HCT116 (cell line): ENCODE data around the gene SLC24A3. TPM values are rescaled to one million over a fixed set of nuclear protein-coding genes. Genes with fewer than 3 reads are reported as not detected.

Experiments used
- ATAC-seq: fragments of 200-7000 bp; cut with Tn5 transposase; 2 replicates; pipeline ENCODE4 v1.9.1; 2020; ENCODE audit warnings: mild to moderate bottlenecking, moderate library complexity
- BruUV-seq: library from RNA; stranded (reverse); fragments of 400-500 nt; replicated peaks from 2 replicates; lab custom pipeline; 2021; lab: Mats Ljungman, UMichigan
- CTCF ChIA-PET: fragments of 300-600 bp; sonication (Branson Sonifier 250); formaldehyde crosslinking; loops from one replicate; lab custom pipeline; 2021; ENCODE audit warnings: antibody characterized with exemption; lab: Charles Lee
- POLR2A ChIA-PET: fragments of 300-600, 350-600 bp; sonication (Branson Sonifier 250); formaldehyde crosslinking; loops from one replicate; lab custom pipeline; 2021; ENCODE audit warnings: antibody characterized with exemption; lab: Charles Lee
- RAD21 ChIA-PET, 2 experiments: fragments of 300-600 bp; sonication (Branson Sonifier 250); formaldehyde crosslinking; loops; one replicate each; lab custom pipeline; 2023; ENCODE audit warnings: low total read pairs in 2 of 2; ENCODE audit not compliant: uncharacterized antibody in 2 of 2, unreplicated experiment in 2 of 2, low non-redundant PET in 1 of 2; lab: Charles Lee
- DNase-seq: peaks from one replicate; pipeline ENCODE4 v3.0.0-alpha.2; 2010; ENCODE audit warnings: low read depth, low spot score
- H2AFZ ChIP-seq: fragments of 200-600 bp; shearing (Covaris generic), sonication (generic); 2 replicates; pipeline ENCODE4 v1.6.1; 2017; ENCODE audit warnings: low read depth, mixed run types, mixed read lengths, antibody characterized with exemption, low read length; ENCODE audit not compliant: poor library complexity, severe bottlenecking
- H3K27ac ChIP-seq: 2 replicates; pipeline ENCODE4 v1.5.1; 2012; ENCODE audit warnings: low read depth, low read length
- H3K27me3 ChIP-seq: fragments of 200-600 bp; sonication (generic); 2 replicates; pipeline ENCODE4 v1.6.1; 2016; ENCODE audit warnings: mixed run types, low read length, mixed read lengths; ENCODE audit not compliant: insufficient read depth
- H3K36me3 ChIP-seq, 2 experiments: fragments of 200-500 bp in 1 of 2; fragments of 200-600 bp in 1 of 2; sonication (Bioruptor generic) in 1 of 2; sonication (generic) in 1 of 2; 2 replicates each; pipeline versions ENCODE4 v1.5.1 to v1.6.1; 2014 to 2016; ENCODE audit warnings: low read length in 2 of 2, inconsistent platforms in 1 of 2, mixed read lengths in 1 of 2, mixed run types in 1 of 2; ENCODE audit not compliant: insufficient read depth in 2 of 2, control insufficient read depth in 1 of 2
- H3K4me1 ChIP-seq, 2 experiments: fragments of 200-600 bp in 1 of 2; sonication (generic) in 1 of 2; 2 replicates each; pipeline versions ENCODE4 v1.5.1 to v1.6.1; 2012 to 2017; ENCODE audit warnings: low read length in 2 of 2, inconsistent platforms in 1 of 2, mild to moderate bottlenecking in 1 of 2, mixed read lengths in 1 of 2, mixed run types in 1 of 2, moderate library complexity in 1 of 2; ENCODE audit not compliant: insufficient read depth in 2 of 2, control insufficient read depth in 1 of 2
- H3K4me2 ChIP-seq: fragments of 200-600 bp; sonication (generic); 2 replicates; pipeline ENCODE4 v1.6.1; 2017; ENCODE audit warnings: mixed run types, low read length, mixed read lengths
- H3K4me3 ChIP-seq, 2 experiments: fragments of 200-600 bp in 1 of 2; sonication (generic) in 1 of 2; replicated peaks in 1 of 2; 2 replicates each; pipeline ENCODE4 v1.5.1; 2011 to 2016; ENCODE audit warnings: low read length in 2 of 2, control low read depth in 1 of 2, low read depth in 1 of 2, mild to moderate bottlenecking in 1 of 2, mixed read lengths in 1 of 2, mixed run types in 1 of 2
- H3K79me2 ChIP-seq: fragments of 200-600 bp; sonication (generic); 2 replicates; pipeline ENCODE4 v1.6.1; 2017; ENCODE audit warnings: mild to moderate bottlenecking, mixed run types, low read length, moderate library complexity, mixed read lengths; ENCODE audit not compliant: insufficient read depth
- H3K9ac ChIP-seq: fragments of 200-600 bp; sonication (generic); 2 replicates; pipeline ENCODE4 v1.6.1; 2016; ENCODE audit warnings: low read length, mixed read lengths
- H3K9me2 ChIP-seq: fragments of 200-600 bp; sonication (generic), shearing (Covaris generic); 2 replicates; pipeline ENCODE4 v1.6.1; 2017; ENCODE audit warnings: mixed run types, mild to moderate bottlenecking, moderate library complexity; ENCODE audit not compliant: insufficient read depth
- H3K9me3 ChIP-seq, 2 experiments: fragments of 200-500 bp in 1 of 2; fragments of 200-600 bp in 1 of 2; sonication (Bioruptor generic) in 1 of 2; sonication (generic) in 1 of 2; 2 replicates each; pipeline ENCODE4 v1.6.1; 2014 to 2017; ENCODE audit warnings: low read length in 2 of 2, mixed read lengths in 2 of 2, inconsistent platforms in 1 of 2, low read depth in 1 of 2, mild to moderate bottlenecking in 1 of 2, mixed run types in 1 of 2, moderate library complexity in 1 of 2; ENCODE audit not compliant: control insufficient read depth in 1 of 2, insufficient read depth in 1 of 2
- H4K20me1 ChIP-seq: fragments of 200-600 bp; sonication (generic), shearing (Covaris generic); 2 replicates; pipeline ENCODE4 v1.6.1; 2017; ENCODE audit warnings: mixed run types, mild to moderate bottlenecking, moderate library complexity; ENCODE audit not compliant: insufficient read depth
- CEBPB ChIP-seq: IDR thresholded peaks from 2 replicates; pipeline ENCODE4 v1.6.1; 2012; ENCODE audit warnings: low read depth
- EGR1 ChIP-seq: IDR thresholded peaks from 2 replicates; pipeline ENCODE4 v1.6.1; 2012; ENCODE audit warnings: low read depth
- ELF1 ChIP-seq: IDR thresholded peaks from 2 replicates; pipeline ENCODE4 v1.6.1; 2012; ENCODE audit warnings: low read depth, borderline replicate concordance
- FOSL1 ChIP-seq: IDR thresholded peaks from 2 replicates; pipeline ENCODE4 v1.6.1; 2012; ENCODE audit warnings: low read depth
- POLR2AphosphoS5 ChIP-seq: IDR thresholded peaks from 2 replicates; pipeline ENCODE4 v1.6.1; 2011; ENCODE audit warnings: mild to moderate bottlenecking, low read depth, low read length, moderate library complexity
- RAD21 ChIP-seq: IDR thresholded peaks from 2 replicates; pipeline ENCODE4 v1.6.1; 2012; ENCODE audit warnings: low read depth, mild to moderate bottlenecking
- TCF7L2 ChIP-seq: IDR thresholded peaks from 2 replicates; pipeline ENCODE4 v1.7.0; 2011; ENCODE audit warnings: borderline replicate concordance, inconsistent platforms; ENCODE audit not compliant: insufficient read depth, insufficient read length; ENCODE audit errors: extremely low read depth
- YY1 ChIP-seq: IDR thresholded peaks from 2 replicates; pipeline ENCODE4 v1.6.1; 2011; ENCODE audit warnings: low read length, low read depth, moderate library complexity, mild to moderate bottlenecking; ENCODE audit not compliant: insufficient replicate concordance; ENCODE audit errors: extremely low read depth
- intact Hi-C: fragments of 100-400 bp; cut with micrococcal nuclease; formaldehyde crosslinking; loops from 2 replicates; pipeline ENCODE4 v1.10.0; 2022
- total RNA-seq: library from RNA; stranded (reverse); gene quantifications from one replicate; pipeline ENCODE4 v1.2.1, GENCODE V29; 2021; ENCODE audit not compliant: unreplicated experiment
- TF ChIP-seq, protein P1 (sequence below): IDR thresholded peaks from 2 replicates; pipeline ENCODE4 v1.6.1; 2012
- TF ChIP-seq, protein P2 (sequence below): IDR thresholded peaks from 2 replicates; pipeline ENCODE4 v1.6.1; 2011; ENCODE audit warnings: mild to moderate bottlenecking, low read length, moderate library complexity; ENCODE audit not compliant: insufficient replicate concordance; ENCODE audit errors: extremely low read depth
- TF ChIP-seq, protein P3 (sequence below): IDR thresholded peaks from 2 replicates; pipeline ENCODE4 v1.6.1; 2012
- TF ChIP-seq, protein P4 (sequence below): IDR thresholded peaks from 2 replicates; pipeline ENCODE4 v1.6.1; 2012; ENCODE audit warnings: low read depth

The SLC24A3 gene
- total RNA-seq, 1 experiment from 2014 or later: not detected

DNA sequence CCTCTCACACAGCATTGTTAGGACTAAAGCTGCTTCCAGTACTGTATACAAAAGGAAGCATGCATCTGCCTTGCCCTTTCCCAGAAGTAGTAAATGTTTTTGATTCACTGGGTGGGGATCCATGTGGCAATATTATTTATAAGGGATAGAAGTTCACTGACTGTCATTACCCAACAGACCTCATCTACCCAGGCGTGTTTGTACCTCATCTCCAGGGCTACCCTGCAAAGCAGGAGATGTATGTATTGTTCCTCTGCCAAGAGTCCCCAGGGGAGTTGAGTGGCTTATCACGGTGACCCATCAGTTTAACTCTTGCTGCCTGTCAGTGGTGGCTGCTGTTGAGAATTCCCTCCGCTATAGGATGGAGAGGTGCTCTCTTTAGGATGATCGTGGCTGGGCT lies 42.5 kb downstream of the SLC24A3 start:
- no peaks in the 10 kb centered on the region for H3K4me1 ChIP-seq
- H3K79me2 ChIP-seq: no peaks in the 10 kb centered on the region
- intact Hi-C loops: no loop called here
- CTCF ChIA-PET: no interaction called here
- no TSS peak for BruUV-seq
- H3K9me3 ChIP-seq: no peaks in the 10 kb centered on the region; a peak in 1 of 4 replicates
- no peaks in the 10 kb centered on the region for H3K27me3 ChIP-seq
- ATAC-seq (no peak), DNase-seq (no peak)
- no peak overlapping the region for H3K4me3 ChIP-seq
- H3K27ac ChIP-seq: no peak overlapping the region
- POLR2A ChIA-PET: no interaction called here
- H4K20me1 ChIP-seq: no peaks in the 10 kb centered on the region
- H3K9me2 ChIP-seq: no peaks in the 10 kb centered on the region
- H3K9ac ChIP-seq: no peak overlapping the region
- no peaks in the 10 kb centered on the region for H3K36me3 ChIP-seq
- TF ChIP-seq POLR2AphosphoS5: no peak
- TF ChIP-seq ELF1: no peak
- no peak for TF ChIP-seq EGR1
- TF ChIP-seq CEBPB: no peak
- TF ChIP-seq, protein P1, sequence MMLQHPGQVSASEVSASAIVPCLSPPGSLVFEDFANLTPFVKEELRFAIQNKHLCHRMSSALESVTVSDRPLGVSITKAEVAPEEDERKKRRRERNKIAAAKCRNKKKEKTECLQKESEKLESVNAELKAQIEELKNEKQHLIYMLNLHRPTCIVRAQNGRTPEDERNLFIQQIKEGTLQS: no peak
- TF ChIP-seq, protein P2, sequence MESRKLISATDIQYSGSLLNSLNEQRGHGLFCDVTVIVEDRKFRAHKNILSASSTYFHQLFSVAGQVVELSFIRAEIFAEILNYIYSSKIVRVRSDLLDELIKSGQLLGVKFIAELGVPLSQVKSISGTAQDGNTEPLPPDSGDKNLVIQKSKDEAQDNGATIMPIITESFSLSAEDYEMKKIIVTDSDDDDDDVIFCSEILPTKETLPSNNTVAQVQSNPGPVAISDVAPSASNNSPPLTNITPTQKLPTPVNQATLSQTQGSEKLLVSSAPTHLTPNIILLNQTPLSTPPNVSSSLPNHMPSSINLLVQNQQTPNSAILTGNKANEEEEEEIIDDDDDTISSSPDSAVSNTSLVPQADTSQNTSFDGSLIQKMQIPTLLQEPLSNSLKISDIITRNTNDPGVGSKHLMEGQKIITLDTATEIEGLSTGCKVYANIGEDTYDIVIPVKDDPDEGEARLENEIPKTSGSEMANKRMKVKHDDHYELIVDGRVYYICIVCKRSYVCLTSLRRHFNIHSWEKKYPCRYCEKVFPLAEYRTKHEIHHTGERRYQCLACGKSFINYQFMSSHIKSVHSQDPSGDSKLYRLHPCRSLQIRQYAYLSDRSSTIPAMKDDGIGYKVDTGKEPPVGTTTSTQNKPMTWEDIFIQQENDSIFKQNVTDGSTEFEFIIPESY: no peak
- no peak for TF ChIP-seq RAD21
- RAD21 ChIA-PET: no interaction called here
- H2AFZ ChIP-seq: no peak overlapping the region
- no peak overlapping the region for H3K4me2 ChIP-seq

DNA sequence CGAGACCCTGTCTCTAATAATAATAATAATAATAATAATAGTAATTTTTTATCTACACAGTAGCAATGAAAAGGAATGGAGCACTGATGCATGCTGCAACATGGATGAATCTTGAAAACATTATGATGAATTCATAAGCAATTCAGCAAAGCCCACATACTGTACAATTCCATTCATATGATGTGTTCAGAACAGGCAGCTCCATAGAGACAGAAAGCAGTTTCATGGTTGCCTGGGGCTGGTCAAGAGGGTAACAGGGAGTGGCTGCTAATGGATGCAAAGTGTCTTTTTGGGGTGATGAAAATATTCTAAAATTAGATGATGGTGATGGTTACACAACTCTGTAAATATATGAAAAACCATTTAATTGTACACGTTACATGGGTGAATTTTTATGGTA lies 43.6 kb downstream of the SLC24A3 start:
- Histone ChIP-seq H3K9me2 (no peaks in the 10 kb centered on the region), H3K79me2 (no peaks in the 10 kb centered on the region), H2AFZ (no peak overlapping the region), H3K4me1 (no peaks in the 10 kb centered on the region), H3K27me3 (no peaks in the 10 kb centered on the region), H3K4me2 (no peak overlapping the region), H3K36me3 (no peaks in the 10 kb centered on the region), H3K9ac (no peak overlapping the region), H4K20me1 (no peaks in the 10 kb centered on the region), H3K9me3 (no peaks in the 10 kb centered on the region; a peak in 1 of 4 replicates), H3K4me3 (no peak overlapping the region), H3K27ac (no peak overlapping the region)
- ChIA-PET POLR2A (no interaction called here), CTCF (no interaction called here), RAD21 (no interaction called here)
- DNase-seq (no peak), ATAC-seq (no peak)
- intact Hi-C loops: no loop called here
- no TSS peak for BruUV-seq
- TF ChIP-seq TCF7L2 (no peak), ELF1 (no peak), YY1 (no peak), FOSL1 (no peak), EGR1 (no peak)
- TF ChIP-seq, protein P3, sequence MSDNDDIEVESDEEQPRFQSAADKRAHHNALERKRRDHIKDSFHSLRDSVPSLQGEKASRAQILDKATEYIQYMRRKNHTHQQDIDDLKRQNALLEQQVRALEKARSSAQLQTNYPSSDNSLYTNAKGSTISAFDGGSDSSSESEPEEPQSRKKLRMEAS: no peak
- TF ChIP-seq, protein P4, sequence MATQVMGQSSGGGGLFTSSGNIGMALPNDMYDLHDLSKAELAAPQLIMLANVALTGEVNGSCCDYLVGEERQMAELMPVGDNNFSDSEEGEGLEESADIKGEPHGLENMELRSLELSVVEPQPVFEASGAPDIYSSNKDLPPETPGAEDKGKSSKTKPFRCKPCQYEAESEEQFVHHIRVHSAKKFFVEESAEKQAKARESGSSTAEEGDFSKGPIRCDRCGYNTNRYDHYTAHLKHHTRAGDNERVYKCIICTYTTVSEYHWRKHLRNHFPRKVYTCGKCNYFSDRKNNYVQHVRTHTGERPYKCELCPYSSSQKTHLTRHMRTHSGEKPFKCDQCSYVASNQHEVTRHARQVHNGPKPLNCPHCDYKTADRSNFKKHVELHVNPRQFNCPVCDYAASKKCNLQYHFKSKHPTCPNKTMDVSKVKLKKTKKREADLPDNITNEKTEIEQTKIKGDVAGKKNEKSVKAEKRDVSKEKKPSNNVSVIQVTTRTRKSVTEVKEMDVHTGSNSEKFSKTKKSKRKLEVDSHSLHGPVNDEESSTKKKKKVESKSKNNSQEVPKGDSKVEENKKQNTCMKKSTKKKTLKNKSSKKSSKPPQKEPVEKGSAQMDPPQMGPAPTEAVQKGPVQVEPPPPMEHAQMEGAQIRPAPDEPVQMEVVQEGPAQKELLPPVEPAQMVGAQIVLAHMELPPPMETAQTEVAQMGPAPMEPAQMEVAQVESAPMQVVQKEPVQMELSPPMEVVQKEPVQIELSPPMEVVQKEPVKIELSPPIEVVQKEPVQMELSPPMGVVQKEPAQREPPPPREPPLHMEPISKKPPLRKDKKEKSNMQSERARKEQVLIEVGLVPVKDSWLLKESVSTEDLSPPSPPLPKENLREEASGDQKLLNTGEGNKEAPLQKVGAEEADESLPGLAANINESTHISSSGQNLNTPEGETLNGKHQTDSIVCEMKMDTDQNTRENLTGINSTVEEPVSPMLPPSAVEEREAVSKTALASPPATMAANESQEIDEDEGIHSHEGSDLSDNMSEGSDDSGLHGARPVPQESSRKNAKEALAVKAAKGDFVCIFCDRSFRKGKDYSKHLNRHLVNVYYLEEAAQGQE: no peak
